Astrocyte (in vitro differentiated cells and primary cell): ENCODE data around the gene CLASRP.

ENCODE experiments used
- CTCF ChIP-seq: IDR thresholded peaks from 2 replicates; pipeline ENCODE4 v1.5.1; 2011; ENCODE audit warnings: low read depth, mild to moderate bottlenecking, inconsistent platforms, low read length, moderate library complexity; ENCODE audit not compliant: insufficient read depth
- EZH2 ChIP-seq: IDR thresholded peaks from 2 replicates; pipeline ENCODE4 v1.6.1; 2012; ENCODE audit warnings: mild to moderate bottlenecking, low read length, inconsistent platforms; ENCODE audit not compliant: insufficient read depth

- TF ChIP-seq CTCF (no peak), EZH2 (no peak)
Measured at GRCh38 chr19:45009625-45010255, 29.1 kb upstream of the CLASRP start.
